Spinal cord (tissue), 10 donors: ENCODE measurements around the gene FAM204A. TPM values are rescaled to one million over a fixed set of nuclear protein-coding genes. Genes with fewer than 3 reads are reported as not detected.

ENCODE experiments used
- DNase-seq, 6 donors: peaks; one replicate each; pipeline versions ENCODE4 v3.0.0 to v3.0.0-alpha.2; 2013 to 2015; ENCODE audit warnings: low spot score in 6 of 6, low read depth in 4 of 6
- H3K27ac ChIP-seq: one replicate; pipeline ENCODE4 v1.5.1; 2013; ENCODE audit warnings: low read depth, low read length, control low read depth
- H3K27me3 ChIP-seq: one replicate; pipeline ENCODE4 v1.6.1; 2013; ENCODE audit warnings: low read length; ENCODE audit not compliant: control insufficient read depth, insufficient read depth
- H3K36me3 ChIP-seq: one replicate; pipeline ENCODE4 v1.6.1; 2013; ENCODE audit warnings: low read length; ENCODE audit not compliant: control insufficient read depth, insufficient read depth
- H3K4me1 ChIP-seq: one replicate; pipeline ENCODE4 v1.6.1; 2013; ENCODE audit warnings: low read length; ENCODE audit not compliant: control insufficient read depth, insufficient read depth
- H3K4me3 ChIP-seq: one replicate; pipeline ENCODE4 v1.5.1; 2013; ENCODE audit warnings: low read depth, low read length, control low read depth
- H3K9me3 ChIP-seq: one replicate; pipeline ENCODE4 v1.6.1; 2013; ENCODE audit warnings: low read length; ENCODE audit not compliant: control insufficient read depth, insufficient read depth
- WGBS: methylation state at CpG from one replicate; pipeline ENCODE4 v1.1.5; 2013; ENCODE audit warnings: missing lambda C conversion rate; ENCODE audit not compliant: insufficient coverage; 5-methylcytosine and 5-hydroxymethylcytosine counted together
- polyA plus RNA-seq, 2 donors: library from polyadenylated mRNA; unstranded; fragments of 120-200 nt; gene quantifications; one replicate each; pipeline ENCODE4 v1.2.1, GENCODE V29; 2013; ENCODE audit not compliant: insufficient read length in 2 of 2
- total RNA-seq, 2 donors: library from RNA; depleted of rRNA in 1 of 2; stranded (reverse); fragments of 120-200 nt in 1 of 2; fragments of >200 nt in 1 of 2; gene quantifications; one replicate each; pipeline versions ENCODE4 v1.2.3 to v1.2.4, GENCODE V29; 2013 to 2014
- donor health status: healthy.

Gene FAM204A
- total and polyA plus RNA-seq, 4 donors = 56.9 to 85.2 (median 63.4) TPM

GRCh38 chr10:118298787-118299186 is 43.3 kb downstream of the FAM204A start:
- Histone ChIP-seq H3K4me1 (no peaks in the 10 kb centered on the region), H3K9me3 (no peaks in the 10 kb centered on the region), H3K4me3 (no peak overlapping the region), H3K36me3 (no peaks in the 10 kb centered on the region), H3K27me3 (no peaks in the 10 kb centered on the region), H3K27ac (no peak overlapping the region)
- DNase-seq = peak in 1 of 6 donors; percentile 27
- 68% methylated on average over 4 of the region's 7 CpGs for WGBS

- Histone ChIP-seq H3K9me3 (no peaks in the 10 kb centered on the region), H3K36me3 (no peaks in the 10 kb centered on the region), H3K4me3 (no peak overlapping the region), H3K27ac (no peak overlapping the region), H3K27me3 (no peaks in the 10 kb centered on the region), H3K4me1 (no peaks in the 10 kb centered on the region)
- no peak for DNase-seq
Measured at GRCh38 chr10:118291122-118291521, 51.0 kb downstream of the FAM204A start.

- no peaks in the 10 kb centered on the region for H3K36me3 ChIP-seq
- no CpG with 5 or more reads among the region's 3 CpGs for WGBS
- DNase-seq = no peak
- peaks cover 4% of the 10 kb centered on the region for H3K27me3 ChIP-seq
- no peaks in the 10 kb centered on the region for H3K9me3 ChIP-seq
- H3K4me1 ChIP-seq = no peaks in the 10 kb centered on the region
- no peak overlapping the region for H3K27ac ChIP-seq
- no peak overlapping the region for H3K4me3 ChIP-seq
Measured at GRCh38 chr10:118290471-118290995, 51.6 kb downstream of the FAM204A start.

GRCh38 chr10:118287076-118287806 is 54.9 kb downstream of the FAM204A start:
- peaks cover 8% of the 10 kb centered on the region for H3K27me3 ChIP-seq
- no peaks in the 10 kb centered on the region for H3K9me3 ChIP-seq
- 96% methylated on average over 3 of the region's 9 CpGs for WGBS
- no peak overlapping the region for H3K4me3 ChIP-seq
- H3K36me3 ChIP-seq = no peaks in the 10 kb centered on the region
- H3K27ac ChIP-seq = no peak overlapping the region
- DNase-seq = no peak
- H3K4me1 ChIP-seq = no peaks in the 10 kb centered on the region

- Histone ChIP-seq H3K27me3 (peaks cover 8% of the 10 kb centered on the region), H3K36me3 (no peaks in the 10 kb centered on the region), H3K27ac (no peak overlapping the region), H3K9me3 (no peaks in the 10 kb centered on the region), H3K4me3 (no peak overlapping the region), H3K4me1 (no peaks in the 10 kb centered on the region)
- DNase-seq = no peak
- WGBS = 81% methylated on average over 8 of the region's 17 CpGs
Measured at GRCh38 chr10:118286051-118286838, 55.9 kb downstream of the FAM204A start.

- Histone ChIP-seq H3K4me3 (no peak overlapping the region), H3K9me3 (no peaks in the 10 kb centered on the region), H3K4me1 (no peaks in the 10 kb centered on the region), H3K27ac (no peak overlapping the region), H3K36me3 (no peaks in the 10 kb centered on the region), H3K27me3 (peaks cover 8% of the 10 kb centered on the region)
- no peak for DNase-seq
- 89% methylated on average over 1 of the region's 1 CpG for WGBS
Measured at GRCh38 chr10:118282670-118283069, 59.5 kb downstream of the FAM204A start.

GRCh38 chr10:118278649-118279048 is 63.5 kb downstream of the FAM204A start:
- no peak overlapping the region for H3K27ac ChIP-seq
- no peaks in the 10 kb centered on the region for H3K4me1 ChIP-seq
- no peaks in the 10 kb centered on the region for H3K9me3 ChIP-seq
- DNase-seq = no peak
- no peak overlapping the region for H3K4me3 ChIP-seq
- H3K27me3 ChIP-seq = no peaks in the 10 kb centered on the region
- H3K36me3 ChIP-seq = no peaks in the 10 kb centered on the region

GRCh38 chr10:118277871-118278270 is 64.3 kb downstream of the FAM204A start:
- Histone ChIP-seq H3K27me3 (no peaks in the 10 kb centered on the region), H3K4me3 (no peak overlapping the region), H3K4me1 (no peaks in the 10 kb centered on the region), H3K9me3 (no peaks in the 10 kb centered on the region), H3K27ac (no peak overlapping the region), H3K36me3 (no peaks in the 10 kb centered on the region)
- DNase-seq = no peak
- WGBS = 80% methylated on average over 1 of the region's 2 CpGs

GRCh38 chr10:118276727-118277126 is 65.4 kb downstream of the FAM204A start:
- H3K9me3 ChIP-seq = no peaks in the 10 kb centered on the region
- no peak overlapping the region for H3K27ac ChIP-seq
- peaks cover 2% of the 10 kb centered on the region for H3K4me1 ChIP-seq
- no peaks in the 10 kb centered on the region for H3K36me3 ChIP-seq
- WGBS = 67% methylated on average over 1 of the region's 2 CpGs
- no peak for DNase-seq
- H3K4me3 ChIP-seq = no peak overlapping the region
- H3K27me3 ChIP-seq = peaks cover 5% of the 10 kb centered on the region

GRCh38 chr10:118276204-118276603 is 65.9 kb downstream of the FAM204A start:
- no peak for DNase-seq
- Histone ChIP-seq H3K4me3 (no peak overlapping the region), H3K4me1 (peaks cover 6% of the 10 kb centered on the region), H3K36me3 (no peaks in the 10 kb centered on the region), H3K27ac (no peak overlapping the region), H3K27me3 (peaks cover 7% of the 10 kb centered on the region), H3K9me3 (no peaks in the 10 kb centered on the region)
